HFFc6 (cell line): ENCODE data around the gene C12orf57. TPM values are rescaled to one million over a fixed set of nuclear protein-coding genes. Genes with fewer than 3 reads are reported as not detected.

Experiments
- DNase-seq: peaks from one replicate; pipeline ENCODE4 v3.0.0-alpha.2; 2018
- H3K27ac Mint-ChIP-seq: 2 replicates; pipeline ENCODE4 v1.8.0; 2020; ENCODE audit warnings: mild to moderate bottlenecking, mixed read lengths
- H3K27me3 Mint-ChIP-seq: 2 replicates; pipeline ENCODE4 v1.8.0; 2021; ENCODE audit warnings: mild to moderate bottlenecking, moderate library complexity, mixed read lengths; ENCODE audit not compliant: insufficient read depth
- H3K36me3 Mint-ChIP-seq: 2 replicates; pipeline ENCODE4 v1.8.0; 2021; ENCODE audit warnings: low read depth, mixed read lengths
- H3K4me1 Mint-ChIP-seq: 2 replicates; pipeline ENCODE4 v1.8.0; 2020; ENCODE audit warnings: low read depth, mixed read lengths
- H3K4me3 Mint-ChIP-seq: 2 replicates; pipeline ENCODE4 v1.8.0; 2020; ENCODE audit warnings: mild to moderate bottlenecking, moderate library complexity, mixed read lengths
- H3K9me3 Mint-ChIP-seq: 2 replicates; pipeline ENCODE4 v1.8.0; 2020; ENCODE audit warnings: mild to moderate bottlenecking, mixed read lengths
- total RNA-seq, 6 experiments: library from RNA; stranded (reverse); fragmentation: NEBNext Ultra II Directional; extraction: Animal tissue kit (Norgen Biotek cat#: 25700); gene quantifications; 2 replicates in 1 of 6; 3 replicates in 5 of 6; pipeline ENCODE4 v1.2.3, GENCODE V29; 2021
- TF ChIP-seq, protein P1 (sequence below): fragments of 200-600 bp; sonication (generic); IDR thresholded peaks from 2 replicates; pipeline ENCODE4 v1.5.0; 2021; ENCODE audit warnings: antibody characterized with exemption, mild to moderate bottlenecking

Gene C12orf57
- total RNA-seq, 6 experiments from 2014 or later, result 115 to 131 (median 123) TPM

DNA sequence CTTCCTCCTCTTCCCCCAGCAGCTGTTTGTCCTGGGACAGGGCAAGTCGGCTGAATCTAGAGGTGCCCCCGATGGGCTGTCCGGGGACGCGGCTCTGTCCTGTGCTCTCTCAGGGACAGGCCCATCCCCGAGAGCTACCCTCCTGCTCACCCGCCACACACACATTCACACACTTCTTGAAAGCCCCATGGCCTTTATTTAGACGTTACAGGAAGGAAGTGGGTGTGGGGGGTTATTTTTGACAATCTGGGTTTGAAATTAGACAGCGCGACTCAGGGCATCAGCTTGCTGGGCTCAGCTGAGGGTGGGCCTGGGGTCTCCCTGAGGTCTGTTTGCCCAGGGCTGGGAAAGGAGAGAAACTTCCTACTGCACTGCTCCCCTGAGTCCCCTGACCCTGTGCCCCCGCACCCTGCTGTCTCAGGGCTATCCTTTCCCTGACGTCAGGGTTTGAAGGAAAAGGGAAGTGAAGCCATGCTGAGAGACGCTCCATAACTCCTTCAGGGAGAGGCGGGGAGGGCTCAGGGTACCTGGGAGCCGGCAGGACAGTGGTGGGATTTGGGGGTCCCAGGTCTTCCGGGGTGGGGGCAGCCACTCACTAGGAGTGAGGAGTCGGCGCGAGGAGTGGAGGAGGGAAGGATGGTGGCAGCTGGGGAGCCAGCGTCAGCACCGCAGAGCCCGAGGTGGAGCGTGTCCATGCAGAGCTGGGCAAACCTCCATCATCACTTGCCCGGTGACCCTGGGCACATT, 15.4 kb downstream of the C12orf57 start:
- Mint-ChIP-seq H3K4me1 (peaks cover 18% of the 10 kb centered on the region), H3K27me3 (peaks cover 2% of the 10 kb centered on the region), H3K36me3 (no peaks in the 10 kb centered on the region), H3K27ac (no peak overlapping the region), H3K9me3 (no peaks in the 10 kb centered on the region), H3K4me3 (no peak overlapping the region)
- TF ChIP-seq, protein P1, sequence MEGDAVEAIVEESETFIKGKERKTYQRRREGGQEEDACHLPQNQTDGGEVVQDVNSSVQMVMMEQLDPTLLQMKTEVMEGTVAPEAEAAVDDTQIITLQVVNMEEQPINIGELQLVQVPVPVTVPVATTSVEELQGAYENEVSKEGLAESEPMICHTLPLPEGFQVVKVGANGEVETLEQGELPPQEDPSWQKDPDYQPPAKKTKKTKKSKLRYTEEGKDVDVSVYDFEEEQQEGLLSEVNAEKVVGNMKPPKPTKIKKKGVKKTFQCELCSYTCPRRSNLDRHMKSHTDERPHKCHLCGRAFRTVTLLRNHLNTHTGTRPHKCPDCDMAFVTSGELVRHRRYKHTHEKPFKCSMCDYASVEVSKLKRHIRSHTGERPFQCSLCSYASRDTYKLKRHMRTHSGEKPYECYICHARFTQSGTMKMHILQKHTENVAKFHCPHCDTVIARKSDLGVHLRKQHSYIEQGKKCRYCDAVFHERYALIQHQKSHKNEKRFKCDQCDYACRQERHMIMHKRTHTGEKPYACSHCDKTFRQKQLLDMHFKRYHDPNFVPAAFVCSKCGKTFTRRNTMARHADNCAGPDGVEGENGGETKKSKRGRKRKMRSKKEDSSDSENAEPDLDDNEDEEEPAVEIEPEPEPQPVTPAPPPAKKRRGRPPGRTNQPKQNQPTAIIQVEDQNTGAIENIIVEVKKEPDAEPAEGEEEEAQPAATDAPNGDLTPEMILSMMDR, result no peak
- no peak for DNase-seq

DNA sequence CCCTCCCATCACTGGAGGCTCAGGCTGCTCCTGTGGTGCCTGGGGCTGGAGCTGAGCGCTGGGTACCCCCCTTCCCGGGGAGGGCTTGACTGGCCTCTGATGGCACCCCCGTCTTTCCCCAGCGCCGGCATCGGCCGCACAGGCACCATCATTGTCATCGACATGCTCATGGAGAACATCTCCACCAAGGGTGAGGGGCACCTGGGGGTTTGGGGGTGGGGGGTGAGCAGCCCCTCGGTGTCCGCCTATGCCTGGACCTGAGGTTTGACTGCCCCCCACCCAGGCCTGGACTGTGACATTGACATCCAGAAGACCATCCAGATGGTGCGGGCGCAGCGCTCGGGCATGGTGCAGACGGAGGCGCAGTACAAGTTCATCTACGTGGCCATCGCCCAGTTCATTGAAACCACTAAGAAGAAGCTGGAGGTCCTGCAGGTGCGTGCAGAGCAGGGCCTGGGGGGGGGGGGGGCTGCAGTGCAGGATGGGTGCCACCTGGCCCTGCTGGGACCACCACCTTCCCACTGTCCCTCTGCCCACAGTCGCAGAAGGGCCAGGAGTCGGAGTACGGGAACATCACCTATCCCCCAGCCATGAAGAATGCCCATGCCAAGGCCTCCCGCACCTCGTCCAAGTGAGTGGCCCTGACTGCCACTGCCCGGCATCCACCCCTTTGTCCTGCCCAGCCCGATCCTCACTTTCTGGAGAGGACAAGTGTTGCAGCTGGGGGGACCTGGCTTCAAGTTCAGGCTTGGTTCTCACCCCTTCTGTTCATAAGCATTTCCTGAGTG, 16.2 kb downstream of the C12orf57 start:
- Mint-ChIP-seq H3K27me3 (no peaks in the 10 kb centered on the region), H3K27ac (no peak overlapping the region), H3K9me3 (no peaks in the 10 kb centered on the region), H3K36me3 (no peaks in the 10 kb centered on the region), H3K4me3 (no peak overlapping the region), H3K4me1 (peaks cover 20% of the 10 kb centered on the region)
- TF ChIP-seq, protein P1, result no peak
- no peak for DNase-seq

DNA sequence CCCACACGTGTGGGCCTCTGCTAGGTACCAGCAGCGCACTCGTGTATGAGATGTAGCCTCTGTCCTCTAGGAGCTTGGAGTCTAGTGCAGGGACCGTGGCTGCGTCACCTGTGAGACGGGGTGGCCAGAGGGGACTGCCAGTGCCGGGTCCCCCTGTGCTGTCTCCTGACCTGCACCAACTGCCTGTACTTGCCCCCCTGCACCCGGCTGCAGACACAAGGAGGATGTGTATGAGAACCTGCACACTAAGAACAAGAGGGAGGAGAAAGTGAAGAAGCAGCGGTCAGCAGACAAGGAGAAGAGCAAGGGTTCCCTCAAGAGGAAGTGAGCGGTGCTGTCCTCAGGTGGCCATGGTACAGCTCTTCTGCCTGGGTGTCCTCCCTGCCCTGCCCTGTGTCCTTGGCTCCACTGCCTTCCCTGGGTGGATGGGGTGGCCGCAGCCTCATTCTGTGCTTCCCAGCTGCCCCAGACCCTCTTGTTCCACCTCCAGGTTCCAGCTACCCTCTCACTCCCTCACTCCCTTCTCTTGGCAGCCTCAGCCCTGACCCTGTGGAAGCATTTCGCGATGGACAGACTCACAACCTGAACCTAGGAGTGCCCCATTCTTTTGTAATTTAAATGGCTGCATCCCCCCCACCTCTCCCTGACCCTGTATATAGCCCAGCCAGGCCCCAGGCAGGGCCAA, 16.9 kb downstream of the C12orf57 start:
- H3K4me1 Mint-ChIP-seq, result peaks cover 25% of the 10 kb centered on the region
- peaks cover 1% of the 10 kb centered on the region; the same call in 1 of the 2 replicates for H3K36me3 Mint-ChIP-seq
- DNase-seq, result peak; percentile 52
- H3K27me3 Mint-ChIP-seq, result no peaks in the 10 kb centered on the region
- no peaks in the 10 kb centered on the region for H3K9me3 Mint-ChIP-seq
- H3K27ac Mint-ChIP-seq, result peak overlapping the region; percentile 95; the same call in 1 of the 2 replicates
- TF ChIP-seq, protein P1, result peak; percentile 38; the same call in 1 of the 2 replicates
- peak overlapping the region; percentile 61; the same call in 1 of the 2 replicates for H3K4me3 Mint-ChIP-seq

DNA sequence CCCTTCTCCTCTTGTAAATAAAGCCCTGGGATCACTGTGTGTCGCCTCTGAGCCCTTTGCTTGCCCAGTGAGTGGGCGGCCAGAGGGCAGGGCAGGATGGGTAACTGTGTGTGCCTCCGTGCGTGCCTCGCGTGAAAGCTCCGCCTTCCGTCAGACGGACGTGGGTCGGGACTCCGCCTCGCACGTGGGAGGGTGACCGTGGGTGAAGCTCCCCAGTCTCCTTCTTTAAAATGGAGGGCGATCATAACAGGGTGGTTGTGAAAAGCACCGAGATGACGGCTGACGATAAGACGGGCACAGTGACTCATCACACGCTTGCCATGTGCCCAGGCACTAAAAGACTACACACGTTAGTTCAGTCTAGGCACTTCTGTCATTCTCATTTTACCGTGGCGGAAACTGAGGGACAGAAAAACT, 17.5 kb downstream of the C12orf57 start:
- H3K27ac Mint-ChIP-seq, result peak overlapping the region; percentile 95
- H3K4me1 Mint-ChIP-seq, result peaks cover 25% of the 10 kb centered on the region
- H3K36me3 Mint-ChIP-seq, result peaks cover 7% of the 10 kb centered on the region
- DNase-seq, result no peak
- peak overlapping the region; percentile 61; the same call in 1 of the 2 replicates for H3K4me3 Mint-ChIP-seq
- H3K27me3 Mint-ChIP-seq, result no peaks in the 10 kb centered on the region
- TF ChIP-seq, protein P1, result no peak
- no peaks in the 10 kb centered on the region for H3K9me3 Mint-ChIP-seq

DNA sequence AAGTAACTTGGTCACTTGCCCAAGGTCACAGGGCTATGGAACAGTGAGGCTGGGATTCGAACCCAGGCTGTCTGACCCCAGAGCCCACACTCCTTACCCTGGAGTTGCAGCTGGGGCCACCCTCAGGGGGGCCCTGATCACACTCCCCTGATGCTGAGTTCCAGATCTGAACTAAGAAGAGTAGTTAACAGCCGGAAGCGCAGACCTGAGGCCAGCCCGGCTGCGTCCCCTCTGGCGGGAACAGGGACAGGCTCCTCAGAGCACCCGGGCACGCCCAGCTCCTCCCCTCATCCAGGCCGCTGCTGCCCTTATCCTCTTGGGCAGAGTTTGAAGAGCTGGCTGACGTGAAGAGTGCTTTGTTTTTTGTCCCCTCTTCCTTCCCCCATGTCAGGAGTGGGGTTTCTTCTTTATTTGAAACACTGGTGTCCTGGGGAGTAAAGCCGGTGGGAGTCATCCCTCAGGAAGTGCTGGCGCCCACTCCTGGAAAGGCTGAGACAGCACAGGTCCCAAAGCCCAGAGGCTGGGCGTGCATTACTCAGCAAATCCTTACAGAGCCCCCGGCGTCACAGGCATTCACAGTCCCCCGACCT, 18.0 kb downstream of the C12orf57 start:
- Mint-ChIP-seq H3K4me3 (peak overlapping the region; percentile 61; the same call in 1 of the 2 replicates), H3K27me3 (no peaks in the 10 kb centered on the region), H3K36me3 (peaks cover 9% of the 10 kb centered on the region), H3K27ac (peak overlapping the region; percentile 95), H3K9me3 (no peaks in the 10 kb centered on the region), H3K4me1 (peaks cover 25% of the 10 kb centered on the region)
- peak; percentile 45 for DNase-seq
- TF ChIP-seq, protein P1, result peak; percentile 71
